HG03135 (cell line): ENCODE results near the gene FAF2.
"Not testable (repeated sequence)": the region's sequence is repeated elsewhere in the genome, so short reads cannot be mapped to it uniquely, and the experiment has no call there.

Source experiments
- ATAC-seq: cut with Tn5 transposase; IDR thresholded peaks from one replicate; pipeline ENCODE4 v1.9.1; 2021; ENCODE audit warnings: mild to moderate bottlenecking, moderate library complexity; ENCODE audit not compliant: unreplicated experiment

Gene FAF2

DNA sequence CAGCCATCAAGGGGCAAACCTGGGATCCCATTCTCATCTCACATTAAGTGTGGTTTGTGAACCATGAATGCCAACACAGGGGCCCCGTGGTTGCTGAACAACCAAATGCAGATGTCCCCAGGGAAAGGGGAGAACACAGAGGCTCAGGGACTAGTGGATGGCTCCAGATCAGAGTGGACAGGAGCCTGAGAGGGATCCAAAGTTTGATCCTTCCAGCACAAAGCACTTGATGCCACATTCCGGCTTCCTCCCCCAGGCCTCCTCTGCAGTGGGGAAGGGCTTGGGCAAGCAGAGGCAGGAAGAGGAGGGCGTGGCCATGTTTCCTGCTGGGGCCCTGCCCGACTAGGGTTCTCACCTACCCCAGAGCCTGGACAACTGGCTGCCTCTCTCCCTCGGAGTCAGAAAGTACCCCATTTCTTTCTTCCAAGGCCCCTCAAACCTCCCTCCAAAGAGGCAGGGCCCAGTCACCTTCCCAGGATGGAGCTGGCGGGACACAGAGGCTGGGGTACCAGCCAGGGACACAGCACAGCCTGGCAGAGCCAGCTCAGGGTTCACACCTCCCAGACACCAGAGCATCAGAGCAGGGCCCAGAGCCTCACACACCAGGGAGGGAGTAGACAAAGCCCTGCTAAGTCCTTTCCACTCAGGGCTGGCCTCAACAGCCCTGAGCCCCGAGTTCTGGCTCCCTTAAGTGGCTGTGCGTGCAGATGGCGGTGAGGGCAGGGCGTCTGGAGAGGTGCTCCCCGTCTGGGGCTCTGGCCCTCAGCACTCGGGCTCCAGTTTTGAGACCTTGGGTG, 93.4 kb downstream of the FAF2 start:
- ATAC-seq = no peak

GRCh38 chr5:176542135-176542595, 94.0 kb downstream of the FAF2 start:
- no peak for ATAC-seq

DNA sequence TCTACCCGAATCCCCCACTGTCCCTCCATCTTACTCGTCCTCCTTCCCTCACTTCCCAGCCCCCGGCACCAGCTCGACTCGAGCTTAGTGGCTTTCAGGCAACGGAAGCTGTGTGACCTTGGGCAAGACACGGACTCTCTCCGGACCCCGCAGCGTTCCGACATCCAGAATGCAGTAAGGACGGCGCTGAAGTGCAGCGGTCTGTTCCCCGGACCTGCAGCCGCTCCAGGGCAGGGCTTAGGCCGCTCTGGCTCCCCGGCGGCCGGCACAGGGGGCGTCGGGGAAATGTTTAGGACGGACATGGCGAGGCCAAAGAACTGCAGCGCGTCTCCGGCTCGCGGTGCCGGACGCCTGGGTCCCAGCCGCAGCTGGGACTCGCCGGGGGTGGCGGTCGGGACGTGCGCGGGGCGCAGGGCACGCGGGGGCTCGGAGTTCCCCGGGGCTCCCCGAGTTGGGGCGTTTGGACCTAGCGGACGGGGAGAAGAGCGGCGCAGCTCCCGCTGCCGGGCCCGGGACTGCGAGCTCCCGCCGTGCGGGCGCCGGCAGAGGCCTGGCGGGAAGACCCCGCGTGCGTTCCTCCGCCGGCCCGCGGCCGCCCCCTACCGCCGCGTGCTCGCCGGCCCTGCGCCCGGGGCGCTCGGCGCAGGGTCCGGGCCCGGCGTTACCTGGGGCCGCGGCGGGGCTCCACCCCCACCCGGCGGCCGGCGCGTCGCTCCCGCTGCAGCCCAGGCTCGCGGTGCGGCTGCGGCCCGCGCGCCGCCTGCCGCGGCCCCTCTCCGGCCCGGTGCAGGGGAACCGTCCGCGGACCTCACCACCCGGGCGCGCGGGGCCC, 94.6 kb downstream of the FAF2 start:
- ATAC-seq = peak; percentile 41

- peak; percentile 58 for ATAC-seq
Observed at GRCh38 chr5:176543428-176544182, 95.4 kb downstream of the FAF2 start.

GRCh38 chr5:176545388-176545736, 97.2 kb downstream of the FAF2 start:
- ATAC-seq = no peak

DNA sequence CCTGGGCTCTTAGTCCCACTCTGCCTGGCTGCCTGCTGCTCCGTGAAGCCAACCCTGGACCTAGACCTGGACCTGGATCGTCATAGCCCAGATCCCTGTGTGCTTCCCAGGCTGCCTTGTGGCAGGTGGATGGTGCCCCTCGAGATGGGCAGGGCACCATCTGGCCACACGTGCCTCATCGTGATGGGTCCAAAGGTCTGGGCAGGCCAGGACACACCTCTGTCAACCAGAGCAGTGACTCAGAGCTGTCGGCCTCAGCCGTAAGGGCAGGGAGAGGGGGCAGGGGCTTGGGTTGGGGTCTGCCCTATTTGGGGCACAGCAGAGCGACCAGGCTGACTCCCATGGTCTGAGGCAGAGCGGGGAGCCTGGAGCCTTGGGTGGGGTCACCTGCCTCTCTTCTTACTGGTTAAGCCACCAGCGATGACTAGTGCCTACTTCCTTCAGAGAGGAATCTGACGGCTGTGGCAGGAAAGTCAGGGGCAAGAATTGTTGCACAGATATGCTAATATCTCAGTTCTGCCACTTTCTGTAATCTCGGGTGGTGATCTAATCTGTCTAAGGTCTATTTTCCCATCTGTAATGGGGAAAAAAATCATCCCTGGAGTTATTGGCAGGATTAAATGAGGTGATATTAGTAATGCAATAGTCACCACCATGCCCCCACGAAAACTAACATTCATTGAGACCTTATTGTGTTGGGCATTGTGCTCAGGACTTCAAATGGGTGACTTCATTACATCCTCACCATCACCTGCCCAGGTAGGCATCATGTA, 97.7 kb downstream of the FAF2 start:
- ATAC-seq = no peak

- ATAC-seq = no peak
Observed at GRCh38 chr5:176547802-176548201, 99.6 kb downstream of the FAF2 start.

DNA sequence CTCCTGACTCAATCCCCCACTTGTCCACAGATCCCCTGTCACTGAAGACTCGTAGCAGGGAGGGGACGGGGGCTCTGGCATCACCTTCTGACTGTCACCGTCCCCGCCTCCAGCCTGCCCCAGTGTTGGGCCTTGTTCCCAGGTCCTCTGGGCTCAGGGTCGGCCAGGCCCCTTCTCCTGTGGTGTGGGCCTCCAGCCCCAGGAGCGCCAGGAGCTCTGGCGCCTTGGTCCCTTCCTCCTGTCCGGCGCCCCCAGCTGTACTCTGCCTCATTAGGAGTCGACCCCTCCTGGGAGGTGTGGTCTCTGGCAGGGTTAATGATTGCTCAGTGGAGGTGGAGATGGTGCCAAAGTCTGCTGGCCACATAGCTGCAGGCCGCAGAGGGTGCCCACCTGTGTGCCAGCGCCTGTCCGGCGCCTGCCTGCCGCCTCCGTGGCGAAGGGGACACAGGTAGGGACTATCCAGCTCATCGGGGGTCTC, 100.8 kb downstream of the FAF2 start, which contains the start of gene CDHR2:
TSS of gene CDHR2 (plus strand) at position 376 of the 478 bp plus-strand sequence. CDS start 16,011 bp downstream, outside the sequence.
- ATAC-seq = no peak

DNA sequence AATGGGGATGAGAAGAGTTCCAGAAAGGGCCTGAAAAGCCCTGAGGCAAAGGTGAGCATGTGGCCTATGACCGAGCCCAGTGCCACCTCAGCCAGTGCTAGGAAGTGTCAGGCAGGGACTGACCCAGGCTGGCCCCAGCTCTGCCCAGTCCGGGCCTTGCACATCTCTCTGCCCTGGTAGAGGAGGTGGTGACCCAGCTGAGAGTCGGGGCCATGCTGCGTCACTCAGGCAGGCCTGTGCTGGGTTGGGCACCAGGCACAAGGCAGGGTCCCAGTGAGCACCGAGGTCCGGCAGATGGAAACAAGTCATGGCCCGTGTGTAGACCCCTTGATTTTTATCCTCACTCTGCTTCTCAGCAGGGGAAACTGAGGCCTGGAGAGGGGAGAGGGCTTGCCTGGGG, 101.7 kb downstream of the FAF2 start:
- ATAC-seq = no peak

DNA sequence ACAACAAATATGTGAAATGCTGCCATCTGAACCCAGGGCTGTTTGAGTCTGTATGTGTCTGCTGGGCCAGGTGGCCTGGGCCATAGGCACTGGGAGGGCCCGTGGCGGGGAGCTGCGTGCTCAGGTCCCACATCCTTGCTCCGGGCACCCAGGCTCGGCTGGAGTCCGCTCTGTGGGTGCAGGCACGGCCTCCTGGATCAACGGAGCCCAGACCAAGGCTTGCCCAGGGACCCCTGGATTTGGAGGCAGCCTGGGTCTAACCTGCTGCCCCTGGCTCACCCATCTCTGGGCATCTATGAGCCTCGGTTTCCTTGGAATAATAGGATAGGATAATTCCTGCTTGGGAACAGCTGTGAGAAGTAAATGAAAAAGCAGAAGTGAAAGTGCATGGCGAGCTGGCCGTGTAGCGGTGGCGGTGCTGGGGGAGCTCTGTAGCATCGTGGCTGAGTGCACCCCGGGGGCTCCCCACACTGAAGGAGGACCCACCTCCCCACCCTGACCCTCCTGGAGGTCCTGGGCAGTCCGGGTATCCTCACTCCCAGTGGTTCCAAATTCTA, 102.2 kb downstream of the FAF2 start:
- no peak for ATAC-seq

- ATAC-seq = not testable (repeated sequence)
Observed at GRCh38 chr5:176550937-176551336, 102.8 kb downstream of the FAF2 start.

- ATAC-seq = no peak
Observed at GRCh38 chr5:176552332-176552869, 104.2 kb downstream of the FAF2 start.

DNA sequence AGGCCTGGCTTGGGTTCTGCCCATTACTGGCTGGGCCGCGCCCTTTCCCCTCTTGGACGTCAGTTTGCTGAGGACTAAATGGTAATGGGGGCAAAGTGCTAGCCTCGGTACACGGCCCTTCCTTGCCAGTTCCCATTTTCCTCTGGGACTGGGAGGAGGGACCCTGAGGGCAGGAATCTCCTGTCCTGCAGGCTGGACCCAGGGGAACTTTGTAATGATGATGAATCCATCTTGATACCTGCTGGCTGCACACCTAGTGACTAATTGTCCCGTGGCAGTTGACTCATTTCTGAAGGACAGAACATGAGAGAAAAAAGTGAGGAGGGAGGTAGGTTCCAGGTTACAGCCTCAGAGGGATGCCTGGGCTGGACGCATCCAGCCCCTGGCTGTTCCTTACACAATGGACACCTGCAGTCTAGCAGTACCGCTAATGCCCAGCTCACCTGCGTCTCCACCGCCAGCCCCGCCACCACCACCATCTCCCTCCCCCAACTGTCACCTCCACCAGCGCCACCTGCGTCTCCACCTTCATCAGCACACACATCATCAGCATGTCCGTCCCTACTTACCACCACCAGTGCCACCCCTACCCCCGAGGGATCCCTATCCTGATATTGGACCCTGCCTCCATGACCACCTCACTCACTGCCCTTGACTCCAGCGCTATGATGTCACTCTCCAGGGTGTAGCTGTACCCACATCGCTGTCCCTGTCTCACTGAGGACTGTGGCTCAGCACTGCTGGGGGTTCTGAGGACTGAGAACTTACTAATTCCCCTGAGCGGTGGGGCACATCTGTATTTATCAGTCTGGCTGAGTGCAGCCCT, 105.3 kb downstream of the FAF2 start:
- no peak for ATAC-seq

- no peak for ATAC-seq
Observed at GRCh38 chr5:176557846-176558245, 109.7 kb downstream of the FAF2 start.
